Glutamatergic neuron (in vitro differentiated cells): ENCODE results near the gene ZNF24. TPM values are rescaled to one million over a fixed set of nuclear protein-coding genes. Genes with fewer than 3 reads are reported as not detected.

Experiments
- DNase-seq: peaks from one replicate; pipeline ENCODE4 v3.0.0; 2022
- H3K27ac Mint-ChIP-seq: one replicate; pipeline ENCODE4 v1.8.0; 2020; ENCODE audit warnings: mild to moderate bottlenecking, mixed read lengths, inconsistent platforms; ENCODE audit not compliant: unreplicated experiment
- H3K27me3 Mint-ChIP-seq: one replicate; pipeline ENCODE4 v1.8.0; 2020; ENCODE audit warnings: mild to moderate bottlenecking, moderate library complexity, mixed read lengths, inconsistent platforms; ENCODE audit not compliant: unreplicated experiment
- H3K36me3 Mint-ChIP-seq: one replicate; pipeline ENCODE4 v1.8.0; 2020; ENCODE audit warnings: mild to moderate bottlenecking, mixed read lengths, inconsistent platforms; ENCODE audit not compliant: unreplicated experiment
- H3K4me1 Mint-ChIP-seq: one replicate; pipeline ENCODE4 v1.8.0; 2020; ENCODE audit warnings: mild to moderate bottlenecking, low read depth, mixed read lengths, inconsistent platforms; ENCODE audit not compliant: unreplicated experiment
- H3K4me3 Mint-ChIP-seq: one replicate; pipeline ENCODE4 v1.8.0; 2020; ENCODE audit warnings: mild to moderate bottlenecking, mixed read lengths, inconsistent platforms; ENCODE audit not compliant: unreplicated experiment
- H3K9me3 Mint-ChIP-seq: one replicate; pipeline ENCODE4 v1.8.0; 2020; ENCODE audit warnings: mild to moderate bottlenecking, moderate library complexity, mixed read lengths, inconsistent platforms; ENCODE audit not compliant: unreplicated experiment
- total RNA-seq: library from RNA; stranded (reverse); fragmentation: NEBNext Ultra II Directional; extraction: Animal tissue kit (Norgen Biotek cat#: 25700); gene quantifications from one replicate; pipeline ENCODE4 v1.2.1, GENCODE V29; 2021; ENCODE audit not compliant: unreplicated experiment
- TF ChIP-seq, protein P1 (sequence below): fragments of 200-600 bp; sonication (generic); IDR thresholded peaks from one replicate; pipeline ENCODE4 v1.5.0; 2021; ENCODE audit not compliant: partially characterized antibody, unreplicated experiment

The ZNF24 gene
- total RNA-seq, 1 donor from 2014 or later = 59.2 TPM

DNA sequence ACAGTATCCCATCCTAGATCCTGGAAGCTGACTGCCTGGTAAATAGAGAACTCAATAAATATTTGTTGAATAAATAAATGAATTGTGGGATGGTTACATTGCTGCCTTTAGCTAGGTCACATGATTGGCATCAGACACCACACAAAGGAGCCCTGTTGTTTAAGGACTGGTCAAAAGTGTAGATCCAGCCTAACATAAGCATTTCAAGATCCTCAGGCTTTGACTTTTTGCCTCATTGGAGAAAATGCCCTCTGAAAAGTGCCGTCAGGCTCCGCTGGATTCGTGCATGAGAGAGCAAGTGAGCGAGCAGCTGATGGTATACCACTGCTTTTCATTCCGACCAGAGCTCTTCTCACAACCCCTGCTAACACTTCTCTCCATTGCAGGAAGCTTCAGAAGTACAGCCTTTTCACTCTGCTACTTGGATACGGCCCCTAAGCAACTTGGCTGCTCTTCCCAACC, 1.3 kb upstream of the ZNF24 start:
- H3K4me3 Mint-ChIP-seq = peak overlapping the region; percentile 99
- TF ChIP-seq, protein P1, sequence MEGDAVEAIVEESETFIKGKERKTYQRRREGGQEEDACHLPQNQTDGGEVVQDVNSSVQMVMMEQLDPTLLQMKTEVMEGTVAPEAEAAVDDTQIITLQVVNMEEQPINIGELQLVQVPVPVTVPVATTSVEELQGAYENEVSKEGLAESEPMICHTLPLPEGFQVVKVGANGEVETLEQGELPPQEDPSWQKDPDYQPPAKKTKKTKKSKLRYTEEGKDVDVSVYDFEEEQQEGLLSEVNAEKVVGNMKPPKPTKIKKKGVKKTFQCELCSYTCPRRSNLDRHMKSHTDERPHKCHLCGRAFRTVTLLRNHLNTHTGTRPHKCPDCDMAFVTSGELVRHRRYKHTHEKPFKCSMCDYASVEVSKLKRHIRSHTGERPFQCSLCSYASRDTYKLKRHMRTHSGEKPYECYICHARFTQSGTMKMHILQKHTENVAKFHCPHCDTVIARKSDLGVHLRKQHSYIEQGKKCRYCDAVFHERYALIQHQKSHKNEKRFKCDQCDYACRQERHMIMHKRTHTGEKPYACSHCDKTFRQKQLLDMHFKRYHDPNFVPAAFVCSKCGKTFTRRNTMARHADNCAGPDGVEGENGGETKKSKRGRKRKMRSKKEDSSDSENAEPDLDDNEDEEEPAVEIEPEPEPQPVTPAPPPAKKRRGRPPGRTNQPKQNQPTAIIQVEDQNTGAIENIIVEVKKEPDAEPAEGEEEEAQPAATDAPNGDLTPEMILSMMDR = no peak
- peaks cover 7% of the 10 kb centered on the region for H3K27me3 Mint-ChIP-seq
- no peaks in the 10 kb centered on the region for H3K36me3 Mint-ChIP-seq
- H3K4me1 Mint-ChIP-seq = peaks cover 6% of the 10 kb centered on the region
- no peak overlapping the region for H3K27ac Mint-ChIP-seq
- DNase-seq = no peak
- H3K9me3 Mint-ChIP-seq = peaks cover 4% of the 10 kb centered on the region

DNA sequence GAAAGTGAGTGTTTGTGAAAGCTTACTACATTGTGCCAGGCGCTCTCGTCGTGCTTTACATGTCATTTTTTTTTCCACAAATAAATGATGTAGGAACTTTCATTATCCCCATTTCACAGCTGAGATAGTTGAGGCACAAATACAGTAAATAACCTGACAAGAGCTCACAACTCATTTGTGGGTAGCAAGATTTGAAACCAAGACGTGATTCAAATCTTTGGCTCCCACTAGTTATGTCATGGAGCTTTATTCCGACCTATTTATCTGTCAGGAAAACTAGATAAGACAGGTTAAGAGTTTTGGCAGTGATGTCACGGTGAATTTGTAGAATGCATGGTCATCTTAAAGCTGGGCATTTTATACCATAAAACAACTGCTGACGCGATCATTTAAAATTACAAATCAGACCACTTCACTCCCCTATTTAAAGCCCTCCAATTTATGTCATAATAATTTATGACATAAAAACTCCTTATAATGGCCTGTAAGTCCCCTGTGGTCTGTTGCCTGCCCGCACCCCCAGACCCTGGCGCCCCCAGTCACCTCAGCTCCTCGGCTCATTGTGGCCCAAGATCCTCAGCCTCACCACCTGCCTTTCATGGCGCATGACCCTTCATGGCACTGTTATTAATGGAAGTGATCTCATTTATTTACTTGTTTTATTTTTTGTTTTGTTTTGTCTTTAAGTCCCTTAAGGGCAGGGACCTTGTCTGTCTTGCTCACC, 678 bp upstream of the ZNF24 start:
- peaks cover 6% of the 10 kb centered on the region for H3K4me1 Mint-ChIP-seq
- H3K36me3 Mint-ChIP-seq = no peaks in the 10 kb centered on the region
- no peak for DNase-seq
- peak overlapping the region; percentile 99 for H3K4me3 Mint-ChIP-seq
- peaks cover 4% of the 10 kb centered on the region for H3K9me3 Mint-ChIP-seq
- peaks cover 7% of the 10 kb centered on the region for H3K27me3 Mint-ChIP-seq
- TF ChIP-seq, protein P1 = no peak
- H3K27ac Mint-ChIP-seq = peak overlapping the region; percentile 91

DNA sequence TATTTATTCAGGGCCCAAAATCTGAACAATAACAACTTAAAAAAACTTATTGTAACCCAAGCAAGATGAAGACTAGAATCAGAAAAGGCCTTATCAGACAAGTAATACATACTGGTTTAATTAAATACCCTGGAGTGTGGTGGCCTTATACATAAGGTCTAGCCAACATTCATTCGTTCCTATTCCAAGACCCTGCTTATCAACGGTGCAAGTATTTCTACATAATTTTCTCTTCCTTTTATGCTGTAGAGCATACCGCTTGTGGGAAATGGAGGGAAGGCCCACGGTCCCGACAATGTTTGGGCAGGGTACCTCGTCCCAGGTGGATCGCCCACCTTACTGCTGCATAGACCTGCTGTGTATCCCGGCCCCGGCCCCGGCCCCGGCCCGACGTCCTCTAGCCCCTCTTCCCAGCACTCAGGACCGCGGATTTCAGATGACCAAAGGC, 708 bp downstream of the ZNF24 start:
- peak overlapping the region; percentile 99 for H3K4me3 Mint-ChIP-seq
- peak overlapping the region; percentile 91 for H3K27ac Mint-ChIP-seq
- H3K9me3 Mint-ChIP-seq = peaks cover 4% of the 10 kb centered on the region
- TF ChIP-seq, protein P1 = no peak
- peaks cover 6% of the 10 kb centered on the region for H3K4me1 Mint-ChIP-seq
- no peaks in the 10 kb centered on the region for H3K36me3 Mint-ChIP-seq
- peaks cover 7% of the 10 kb centered on the region for H3K27me3 Mint-ChIP-seq
- DNase-seq = no peak

DNA sequence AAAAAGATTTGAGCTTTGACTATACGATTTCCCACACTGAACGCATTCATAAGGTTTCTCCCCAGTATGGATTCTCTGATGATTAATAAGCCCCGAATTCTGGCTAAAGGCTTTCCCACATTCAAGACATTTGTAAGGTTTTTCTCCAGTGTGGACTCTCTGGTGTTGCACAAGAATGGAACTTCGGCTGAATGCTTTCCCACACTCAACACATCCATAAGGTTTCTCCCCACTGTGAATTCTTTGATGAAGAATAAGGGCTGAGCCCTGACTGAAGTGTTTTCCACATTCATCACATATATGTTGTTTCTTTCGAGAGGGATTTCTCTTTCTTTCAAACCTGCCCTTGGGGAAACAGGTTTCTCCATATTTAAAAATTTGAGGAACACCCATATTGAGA, 6.9 kb downstream of the ZNF24 start:
- no peak overlapping the region for H3K4me3 Mint-ChIP-seq
- TF ChIP-seq, protein P1 = no peak
- H3K27ac Mint-ChIP-seq = no peak overlapping the region
- no peaks in the 10 kb centered on the region for H3K4me1 Mint-ChIP-seq
- H3K36me3 Mint-ChIP-seq = no peaks in the 10 kb centered on the region
- H3K27me3 Mint-ChIP-seq = no peaks in the 10 kb centered on the region
- H3K9me3 Mint-ChIP-seq = no peaks in the 10 kb centered on the region
- DNase-seq = no peak

DNA sequence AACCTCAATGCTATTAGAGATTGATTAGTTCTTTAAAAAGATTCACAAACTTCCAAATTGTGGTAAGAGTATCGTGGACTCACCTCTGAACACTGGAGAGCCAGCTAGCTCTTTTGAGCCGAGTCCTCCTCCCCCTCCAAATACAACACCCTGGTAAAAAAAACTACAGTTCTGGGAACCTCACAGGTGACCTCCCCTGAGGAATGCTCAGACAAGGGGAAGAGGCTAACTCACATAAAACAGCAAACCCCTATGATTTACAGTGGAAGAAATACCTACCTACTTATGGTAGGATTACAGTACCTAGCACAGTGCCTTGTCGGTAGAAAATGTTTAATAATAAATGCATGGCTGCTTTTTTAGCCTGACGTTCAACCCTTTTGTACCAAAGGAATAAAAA, 8.4 kb downstream of the ZNF24 start:
- H3K27ac Mint-ChIP-seq = no peak overlapping the region

More for the DNA sequence above, 8.4 kb downstream of the ZNF24 start:
- Mint-ChIP-seq H3K27me3 (no peaks in the 10 kb centered on the region), H3K9me3 (no peaks in the 10 kb centered on the region), H3K4me3 (no peak overlapping the region), H3K36me3 (no peaks in the 10 kb centered on the region), H3K4me1 (no peaks in the 10 kb centered on the region)
- TF ChIP-seq, protein P1 = no peak
- DNase-seq = no peak
